Stimulated activated CD4-positive, alpha-beta T cell treated with anti-CD3 and anti-CD28 coated beads, TNF-alpha, amount 100 ng/mL, for 24 hours (primary cell): Measurements from ENCODE around the gene ABHD12.
"Not testable (repeated sequence)": the region's sequence is repeated elsewhere in the genome, so short reads cannot be mapped to it uniquely, and the experiment has no call there.

Experiments used
- DNase-seq, 3 experiments: peaks; one replicate each; pipeline ENCODE4 v3.0.0-alpha.2; 2020; ENCODE audit warnings: low read depth in 3 of 3

The ABHD12 gene

GRCh38 chr20:25390538-25391528, at the start of gene ABHD12:
TSS of gene ABHD12 (minus strand) at chr20:25390835. CDS start at chr20:25390703, 132 bp downstream.
- peak; percentile 84 to 94 (median 89) for DNase-seq

GRCh38 chr20:25439328-25439727, 48.7 kb upstream of the ABHD12 start:
- DNase-seq: no peak

- no peak for DNase-seq
Observed at GRCh38 chr20:25437153-25437581, 46.5 kb upstream of the ABHD12 start.

- no peak for DNase-seq
Observed at GRCh38 chr20:25424536-25424935, 33.9 kb upstream of the ABHD12 start.

- DNase-seq: no peak
Observed at GRCh38 chr20:25422032-25422431, 31.4 kb upstream of the ABHD12 start.

- no peak for DNase-seq
Observed at GRCh38 chr20:25421102-25421501, 30.5 kb upstream of the ABHD12 start.

GRCh38 chr20:25418776-25419175, 28.1 kb upstream of the ABHD12 start:
- no peak for DNase-seq

- DNase-seq: no peak
Observed at GRCh38 chr20:25408890-25409289, 18.3 kb upstream of the ABHD12 start.

GRCh38 chr20:25408170-25408547, 17.5 kb upstream of the ABHD12 start:
- no peak for DNase-seq

GRCh38 chr20:25407311-25408169, 16.9 kb upstream of the ABHD12 start, which contains the start of gene GINS1:
TSS of gene GINS1 (plus strand) at chr20:25407673. CDS start at chr20:25407821, 148 bp downstream.
- DNase-seq: peak; percentile 68 to 90 (median 78)

- DNase-seq: no peak
Observed at GRCh38 chr20:25402583-25402982, 11.9 kb upstream of the ABHD12 start.

GRCh38 chr20:25400291-25400732, 9.7 kb upstream of the ABHD12 start:
- not testable (repeated sequence) for DNase-seq

- no peak for DNase-seq
Observed at GRCh38 chr20:25399037-25399430, 8.4 kb upstream of the ABHD12 start.

- DNase-seq: no peak
Observed at GRCh38 chr20:25398376-25399036, 7.9 kb upstream of the ABHD12 start.

- no peak for DNase-seq
Observed at GRCh38 chr20:25397821-25398220, 7.2 kb upstream of the ABHD12 start.

GRCh38 chr20:25397096-25397495, 6.5 kb upstream of the ABHD12 start:
- no peak for DNase-seq

GRCh38 chr20:25394996-25395395, 4.4 kb upstream of the ABHD12 start:
- DNase-seq: no peak

- DNase-seq: no peak
Observed at GRCh38 chr20:25394276-25394675, 3.6 kb upstream of the ABHD12 start.

- DNase-seq: peak in 1 of 3 experiments; percentile 19
Observed at GRCh38 chr20:25389858-25390537, 637 bp downstream of the ABHD12 start.

- DNase-seq: no peak
Observed at GRCh38 chr20:25389401-25389857, 1.2 kb downstream of the ABHD12 start.
